GM23248 (cell line): ENCODE results near the gene ZNRF2. TPM values are rescaled to one million over a fixed set of nuclear protein-coding genes. Genes with fewer than 3 reads are reported as not detected.

Experiments used
- DNase-seq: peaks from one replicate; pipeline ENCODE4 v3.0.0-alpha.2; 2015
- H2AFZ ChIP-seq: fragments of 200-600 bp; sonication (generic); 2 replicates; pipeline ENCODE4 v1.6.1; 2016; ENCODE audit warnings: antibody characterized with exemption
- H3F3A ChIP-seq: fragments of 200-600 bp; sonication (generic); 2 replicates; pipeline ENCODE4 v1.6.1; 2016; ENCODE audit warnings: mild to moderate bottlenecking, antibody characterized with exemption, mixed run types; ENCODE audit not compliant: insufficient read depth
- H3K27ac ChIP-seq: fragments of 200-600 bp; sonication (generic); 2 replicates; pipeline ENCODE4 v1.5.1; 2016; ENCODE audit warnings: mild to moderate bottlenecking
- H3K27me3 ChIP-seq: fragments of 200-600 bp; sonication (generic); replicated peaks from 2 replicates; pipeline ENCODE4 v1.6.1; 2016; ENCODE audit warnings: mild to moderate bottlenecking; ENCODE audit not compliant: insufficient read depth
- H3K36me3 ChIP-seq: fragments of 200-600 bp; sonication (generic); 2 replicates; pipeline ENCODE4 v1.6.1; 2016; ENCODE audit warnings: low read depth, mild to moderate bottlenecking
- H3K4me1 ChIP-seq: fragments of 200-600 bp; sonication (generic); 2 replicates; pipeline ENCODE4 v1.6.1; 2016; ENCODE audit warnings: mild to moderate bottlenecking; ENCODE audit not compliant: insufficient read depth
- H3K4me2 ChIP-seq: fragments of 200-600 bp; sonication (generic); one replicate; pipeline ENCODE4 v1.6.1; 2016; ENCODE audit warnings: mild to moderate bottlenecking; ENCODE audit not compliant: unreplicated experiment
- H3K4me3 ChIP-seq: fragments of 200-600 bp; sonication (generic); 2 replicates; pipeline ENCODE4 v1.5.1; 2016; ENCODE audit warnings: mild to moderate bottlenecking
- H3K79me2 ChIP-seq: fragments of 200-600 bp; sonication (generic); 2 replicates; pipeline ENCODE4 v1.6.1; 2016; ENCODE audit warnings: mild to moderate bottlenecking; ENCODE audit not compliant: insufficient read depth
- H3K9ac ChIP-seq: fragments of 200-600 bp; sonication (generic); 2 replicates; pipeline ENCODE4 v1.6.1; 2016; ENCODE audit warnings: mild to moderate bottlenecking
- H3K9me2 ChIP-seq: fragments of 200-600 bp; sonication (generic); 2 replicates; pipeline ENCODE4 v1.6.1; 2016; ENCODE audit warnings: mixed run types, mild to moderate bottlenecking, moderate library complexity; ENCODE audit not compliant: insufficient read depth
- H3K9me3 ChIP-seq: fragments of 200-600 bp; sonication (generic); one replicate; pipeline ENCODE4 v1.6.1; 2017; ENCODE audit warnings: low read depth
- H4K20me1 ChIP-seq: fragments of 200-600 bp; sonication (generic); 2 replicates; pipeline ENCODE4 v1.6.0; 2016; ENCODE audit not compliant: insufficient read depth
- EZH2 ChIP-seq: fragments of 200-600 bp; sonication (generic); IDR thresholded peaks from 2 replicates; pipeline ENCODE4 v1.6.1; 2018; ENCODE audit warnings: antibody characterized with exemption, mild to moderate bottlenecking; ENCODE audit not compliant: insufficient read depth, poor library complexity, severe bottlenecking
- EZH2phosphoT487 ChIP-seq: fragments of 200-600 bp; sonication (generic); IDR thresholded peaks from 2 replicates; pipeline ENCODE4 v1.6.1; 2018; ENCODE audit warnings: antibody characterized with exemption, moderate library complexity, mild to moderate bottlenecking, low read depth; ENCODE audit not compliant: insufficient read depth
- WGBS, 2 experiments: methylation state at CpG; one replicate each; pipeline ENCODE4 v1.1.6; 2015 to 2017; ENCODE audit warnings: low lambda C conversion rate in 2 of 2, low coverage in 1 of 2; ENCODE audit errors: missing lambda C conversion rate in 2 of 2; 5-methylcytosine and 5-hydroxymethylcytosine counted together
- in situ Hi-C: fragments of 300-500 bp; cut with MboI; formaldehyde crosslinking; loops from 2 replicates; pipeline ENCODE4 v1.15.0; 2020
- polyA plus RNA-seq: library from polyadenylated mRNA; unstranded; fragments of >200 nt; fragmentation: Nextera tagmentation; extraction: Ambion mirVana; gene quantifications from 2 replicates; pipeline ENCODE4 v1.2.1, GENCODE V29; 2016
- total RNA-seq: library from RNA; depleted of rRNA; stranded (reverse); fragments of >200 nt; shearing (Covaris generic); gene quantifications from 2 replicates; pipeline ENCODE4 v1.2.3, GENCODE V29; 2014

ZNRF2 gene
- total and polyA plus RNA-seq, 2 experiments from 2014 or later, result 0.25 to 6.5 TPM

DNA sequence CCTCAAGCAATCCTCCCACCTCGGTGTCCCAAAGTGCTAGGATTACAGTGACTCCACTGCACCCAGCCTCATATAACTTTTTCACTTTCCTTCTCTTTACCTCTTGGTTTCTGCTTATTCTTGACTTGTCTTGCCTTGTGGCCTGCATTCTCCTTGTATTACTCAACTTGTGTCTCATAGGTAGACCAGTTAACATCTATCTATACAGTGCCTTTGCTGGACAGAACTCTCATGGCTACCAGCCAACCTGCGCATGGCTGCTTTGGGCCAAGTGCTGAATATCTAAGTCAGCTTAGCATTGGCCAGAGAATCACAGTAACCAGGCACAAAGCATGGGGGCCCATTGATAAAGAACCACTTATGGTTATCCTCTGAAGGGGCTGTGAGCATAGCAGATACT is 42.6 kb upstream of the ZNRF2 start:
- Histone ChIP-seq H3K9ac (no peak overlapping the region), H3K4me2 (no peak overlapping the region), H3K36me3 (no peaks in the 10 kb centered on the region), H3K9me2 (no peaks in the 10 kb centered on the region), H3K4me1 (no peaks in the 10 kb centered on the region), H3K9me3 (no peaks in the 10 kb centered on the region), H3K4me3 (no peak overlapping the region), H2AFZ (no peak overlapping the region), H4K20me1 (no peaks in the 10 kb centered on the region), H3K27me3 (no peaks in the 10 kb centered on the region), H3F3A (peaks cover 10% of the 10 kb centered on the region; the same call in 1 of the 2 replicates), H3K79me2 (no peaks in the 10 kb centered on the region), H3K27ac (no peak overlapping the region)
- 77 to 90% methylated on average over 2 of the region's 2 CpGs for WGBS, 2 experiments
- in situ Hi-C loops, result no loop called here
- TF ChIP-seq EZH2, result no peak
- TF ChIP-seq EZH2phosphoT487, result no peak
- peak; percentile 8 for DNase-seq

DNA sequence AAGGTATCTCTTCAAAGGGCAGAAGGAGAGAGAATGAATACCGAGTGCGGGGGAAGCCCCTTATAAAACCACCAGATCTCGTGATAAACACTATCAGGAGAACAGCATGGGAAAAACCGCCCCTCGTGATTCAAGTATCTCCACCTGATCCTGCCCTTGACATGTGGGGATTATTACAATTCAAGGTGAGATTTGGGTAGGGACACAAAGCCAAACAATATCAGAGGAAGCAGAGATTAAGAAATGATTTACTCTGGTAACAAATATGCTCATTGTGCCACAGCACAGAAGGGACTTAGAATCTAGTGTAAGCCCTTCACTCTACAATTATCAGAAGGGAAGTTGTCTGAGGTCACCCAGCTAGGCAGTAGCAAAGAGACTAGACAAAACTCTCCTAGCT is 40.1 kb upstream of the ZNRF2 start:
- Histone ChIP-seq H3K27me3 (no peaks in the 10 kb centered on the region), H3K27ac (no peak overlapping the region), H3K9ac (no peak overlapping the region), H3K79me2 (no peaks in the 10 kb centered on the region), H2AFZ (no peak overlapping the region), H3F3A (peaks cover 3% of the 10 kb centered on the region; the same call in 1 of the 2 replicates), H3K9me2 (no peaks in the 10 kb centered on the region), H3K9me3 (no peaks in the 10 kb centered on the region), H3K36me3 (no peaks in the 10 kb centered on the region), H3K4me3 (no peak overlapping the region), H3K4me2 (no peak overlapping the region), H4K20me1 (no peaks in the 10 kb centered on the region), H3K4me1 (no peaks in the 10 kb centered on the region)
- in situ Hi-C loops, result no loop called here
- DNase-seq, result no peak
- WGBS, 2 experiments, result 87 to 91% methylated on average over 5 of the region's 5 CpGs
- TF ChIP-seq EZH2phosphoT487 (no peak), EZH2 (no peak)

- no peak overlapping the region for H3K4me2 ChIP-seq
- H3K9me3 ChIP-seq, result no peaks in the 10 kb centered on the region
- no peaks in the 10 kb centered on the region for H3K36me3 ChIP-seq
- 67 to 75% methylated on average over 6 to 7 of the region's 7 CpGs for WGBS, 2 experiments
- H3K27ac ChIP-seq, result no peak overlapping the region
- H3K27me3 ChIP-seq, result no peaks in the 10 kb centered on the region
- H2AFZ ChIP-seq, result no peak overlapping the region
- H3K4me3 ChIP-seq, result no peak overlapping the region
- no peak for DNase-seq
- no peaks in the 10 kb centered on the region for H3K9me2 ChIP-seq
- no peak overlapping the region for H3K9ac ChIP-seq
- H3F3A ChIP-seq, result no peaks in the 10 kb centered on the region
- no peaks in the 10 kb centered on the region for H3K4me1 ChIP-seq
- H4K20me1 ChIP-seq, result no peaks in the 10 kb centered on the region
- no peaks in the 10 kb centered on the region for H3K79me2 ChIP-seq
- no peak for TF ChIP-seq EZH2phosphoT487
- in situ Hi-C loops, result no loop called here
These were observed 38.5 kb upstream of the ZNRF2 start for GRCh38 chr7:30245913-30246312.

DNA sequence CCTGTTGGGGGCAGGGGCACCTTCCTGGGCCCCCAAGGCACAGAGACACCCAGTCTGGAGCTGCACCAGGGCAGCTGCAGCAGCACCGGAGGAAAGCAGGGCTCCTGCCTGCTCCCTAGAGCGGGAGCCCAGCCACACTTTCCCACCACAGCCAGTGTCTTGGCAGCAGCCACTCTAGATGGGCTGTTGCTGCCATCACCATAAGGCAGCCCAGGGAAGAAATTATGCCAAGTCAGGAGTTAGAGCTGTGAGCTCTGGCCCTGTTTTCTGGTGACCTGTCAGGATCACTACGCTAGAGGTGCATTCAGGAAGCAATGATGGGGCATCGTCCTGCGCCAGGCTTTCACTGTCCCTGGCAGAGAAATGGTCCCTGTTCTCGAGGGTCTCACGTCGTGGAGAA is 38.0 kb upstream of the ZNRF2 start:
- no peak for TF ChIP-seq EZH2
- no peak for TF ChIP-seq EZH2phosphoT487
- no peak overlapping the region for H3K9ac ChIP-seq
- H3K4me3 ChIP-seq, result no peak overlapping the region
- H3K4me1 ChIP-seq, result no peaks in the 10 kb centered on the region
- in situ Hi-C loops, result no loop called here
- no peaks in the 10 kb centered on the region for H4K20me1 ChIP-seq
- no peak overlapping the region for H3K4me2 ChIP-seq
- no peaks in the 10 kb centered on the region for H3K27me3 ChIP-seq
- H3K9me3 ChIP-seq, result no peaks in the 10 kb centered on the region
- H3F3A ChIP-seq, result no peaks in the 10 kb centered on the region
- H3K27ac ChIP-seq, result no peak overlapping the region
- H2AFZ ChIP-seq, result no peak overlapping the region
- H3K9me2 ChIP-seq, result no peaks in the 10 kb centered on the region
- 81 to 85% methylated on average over 8 of the region's 8 CpGs for WGBS, 2 experiments
- no peaks in the 10 kb centered on the region for H3K79me2 ChIP-seq
- H3K36me3 ChIP-seq, result no peaks in the 10 kb centered on the region
- no peak for DNase-seq
